ENCODE data around the gene UBE3D. TPM values are rescaled to one million over a fixed set of nuclear protein-coding genes. Genes with fewer than 3 reads are reported as not detected.

Gene UBE3D
- total RNA-seq, 1 experiment from 2014 or later: 5.5 TPM

DNA sequence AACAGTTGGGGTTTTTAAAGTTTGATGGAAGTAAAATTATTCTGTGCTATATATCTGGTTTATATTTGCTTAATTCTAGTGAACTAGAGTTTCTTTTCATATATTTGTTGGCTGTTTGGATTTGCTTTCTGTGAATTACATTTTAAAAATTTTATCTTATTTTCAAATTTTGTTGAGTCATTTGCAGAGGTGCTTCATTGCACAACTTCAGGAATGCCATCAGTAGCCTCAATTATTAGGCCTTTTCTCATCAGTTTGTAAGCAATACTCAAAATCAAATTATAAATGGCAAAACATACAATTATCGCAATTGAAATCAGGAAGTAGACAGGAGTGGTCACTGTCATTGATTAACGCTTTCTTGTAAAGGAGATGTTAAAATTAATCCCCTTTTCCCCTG is 96.9 kb downstream of the UBE3D start:
- no peak overlapping the region for H2AFZ ChIP-seq
- CTCF ChIA-PET: no interaction called here
- no peaks in the 10 kb centered on the region for H3K27me3 ChIP-seq (ENCODE audit: insufficient read depth, low read depth)
- H3K4me2 ChIP-seq: no peak overlapping the region
- intact Hi-C loops (cut with micrococcal nuclease; ENCODE audit: unreplicated experiment): no loop called here
- no peaks in the 10 kb centered on the region for H3K79me2 ChIP-seq (ENCODE audit: low read depth)
- TF ChIP-seq, protein P1, sequence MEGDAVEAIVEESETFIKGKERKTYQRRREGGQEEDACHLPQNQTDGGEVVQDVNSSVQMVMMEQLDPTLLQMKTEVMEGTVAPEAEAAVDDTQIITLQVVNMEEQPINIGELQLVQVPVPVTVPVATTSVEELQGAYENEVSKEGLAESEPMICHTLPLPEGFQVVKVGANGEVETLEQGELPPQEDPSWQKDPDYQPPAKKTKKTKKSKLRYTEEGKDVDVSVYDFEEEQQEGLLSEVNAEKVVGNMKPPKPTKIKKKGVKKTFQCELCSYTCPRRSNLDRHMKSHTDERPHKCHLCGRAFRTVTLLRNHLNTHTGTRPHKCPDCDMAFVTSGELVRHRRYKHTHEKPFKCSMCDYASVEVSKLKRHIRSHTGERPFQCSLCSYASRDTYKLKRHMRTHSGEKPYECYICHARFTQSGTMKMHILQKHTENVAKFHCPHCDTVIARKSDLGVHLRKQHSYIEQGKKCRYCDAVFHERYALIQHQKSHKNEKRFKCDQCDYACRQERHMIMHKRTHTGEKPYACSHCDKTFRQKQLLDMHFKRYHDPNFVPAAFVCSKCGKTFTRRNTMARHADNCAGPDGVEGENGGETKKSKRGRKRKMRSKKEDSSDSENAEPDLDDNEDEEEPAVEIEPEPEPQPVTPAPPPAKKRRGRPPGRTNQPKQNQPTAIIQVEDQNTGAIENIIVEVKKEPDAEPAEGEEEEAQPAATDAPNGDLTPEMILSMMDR (conservative IDR thresholded peaks at IDR 0.05): no peak
- no peak for TF ChIP-seq EZH2 (IDR thresholded peaks at IDR 0.05; ENCODE audit: low read depth)
- H3K9me2 ChIP-seq (ENCODE audit: insufficient read depth): no peaks in the 10 kb centered on the region
- no peak overlapping the region for H3K4me3 ChIP-seq
- H3K9me3 ChIP-seq (ENCODE audit: insufficient read depth, low read depth): no peaks in the 10 kb centered on the region
- H3F3A ChIP-seq (ENCODE audit: insufficient read depth, low read depth): no peaks in the 10 kb centered on the region
- no peak for DNase-seq
- no peaks in the 10 kb centered on the region for H4K20me1 ChIP-seq (ENCODE audit: insufficient read depth)
- no peak overlapping the region for H3K27ac ChIP-seq
- no peaks in the 10 kb centered on the region for H3K4me1 ChIP-seq (replicated peaks; ENCODE audit: insufficient read depth)
- no peaks in the 10 kb centered on the region for H3K36me3 ChIP-seq (ENCODE audit: low read depth)
- no TSS peak for BruUV-seq (replicated peaks)
- POLR2A ChIA-PET (ENCODE audit: unreplicated experiment): no interaction called here

DNA sequence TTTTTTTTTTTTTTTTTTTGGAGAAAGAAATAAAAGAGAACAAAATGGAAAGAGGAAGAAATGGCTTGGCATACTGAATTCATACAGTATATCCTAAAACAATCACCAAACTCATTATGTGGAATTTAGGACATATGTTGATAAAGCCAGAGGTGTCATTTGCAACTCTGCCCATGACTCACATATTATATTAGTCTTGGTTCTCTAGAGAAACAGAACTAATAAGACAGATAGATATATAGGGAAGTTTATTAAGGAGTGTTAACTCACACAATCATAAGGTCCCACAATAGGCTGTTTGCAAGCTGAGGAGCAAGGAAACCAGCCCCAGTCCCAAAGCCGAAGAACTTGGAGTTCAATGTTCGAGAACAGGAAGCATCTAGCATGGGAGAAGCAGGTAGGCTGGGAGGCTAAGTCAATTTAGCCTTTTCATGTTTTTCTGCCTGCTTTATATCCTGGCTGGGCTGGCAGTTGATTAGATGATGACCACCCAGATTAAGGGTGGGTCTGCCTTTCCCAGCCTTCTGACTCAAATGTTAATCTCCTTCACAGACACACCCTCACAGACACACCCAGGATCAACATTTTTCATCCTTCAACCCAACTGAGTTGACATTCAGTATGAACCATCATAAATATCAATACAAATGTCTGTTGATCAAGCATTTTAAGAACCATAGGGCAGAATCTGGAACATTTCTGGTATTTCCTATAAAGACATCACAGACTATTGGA is 102.3 kb downstream of the UBE3D start:
- BruUV-seq (replicated peaks): no TSS peak
- no peak overlapping the region for H3K4me3 ChIP-seq
- TF ChIP-seq EZH2 (IDR thresholded peaks at IDR 0.05; ENCODE audit: low read depth): no peak
- TF ChIP-seq, protein P1 (conservative IDR thresholded peaks at IDR 0.05): no peak
- H3K27ac ChIP-seq: no peak overlapping the region
- H3F3A ChIP-seq (ENCODE audit: insufficient read depth, low read depth): no peaks in the 10 kb centered on the region
- no peaks in the 10 kb centered on the region for H4K20me1 ChIP-seq (ENCODE audit: insufficient read depth)
- POLR2A ChIA-PET (ENCODE audit: unreplicated experiment): interaction anchor here (0.9 kb wide), 1 partner anchor 291 kb away, joined by 7 read pairs; no protein-coding TSS in a partner anchor
- no peaks in the 10 kb centered on the region for H3K36me3 ChIP-seq (ENCODE audit: low read depth)
- H3K9me3 ChIP-seq (ENCODE audit: insufficient read depth, low read depth): no peaks in the 10 kb centered on the region
- H3K4me2 ChIP-seq: no peak overlapping the region
- no peaks in the 10 kb centered on the region for H3K27me3 ChIP-seq (ENCODE audit: insufficient read depth, low read depth)
- DNase-seq: no peak
- H3K79me2 ChIP-seq (ENCODE audit: low read depth): no peaks in the 10 kb centered on the region
- CTCF ChIA-PET: no interaction called here
- intact Hi-C loops (cut with micrococcal nuclease; ENCODE audit: unreplicated experiment): no loop called here
- H3K4me1 ChIP-seq (replicated peaks; ENCODE audit: insufficient read depth): no peaks in the 10 kb centered on the region
- no peaks in the 10 kb centered on the region for H3K9me2 ChIP-seq (ENCODE audit: insufficient read depth)
- no peak overlapping the region for H2AFZ ChIP-seq

DNA sequence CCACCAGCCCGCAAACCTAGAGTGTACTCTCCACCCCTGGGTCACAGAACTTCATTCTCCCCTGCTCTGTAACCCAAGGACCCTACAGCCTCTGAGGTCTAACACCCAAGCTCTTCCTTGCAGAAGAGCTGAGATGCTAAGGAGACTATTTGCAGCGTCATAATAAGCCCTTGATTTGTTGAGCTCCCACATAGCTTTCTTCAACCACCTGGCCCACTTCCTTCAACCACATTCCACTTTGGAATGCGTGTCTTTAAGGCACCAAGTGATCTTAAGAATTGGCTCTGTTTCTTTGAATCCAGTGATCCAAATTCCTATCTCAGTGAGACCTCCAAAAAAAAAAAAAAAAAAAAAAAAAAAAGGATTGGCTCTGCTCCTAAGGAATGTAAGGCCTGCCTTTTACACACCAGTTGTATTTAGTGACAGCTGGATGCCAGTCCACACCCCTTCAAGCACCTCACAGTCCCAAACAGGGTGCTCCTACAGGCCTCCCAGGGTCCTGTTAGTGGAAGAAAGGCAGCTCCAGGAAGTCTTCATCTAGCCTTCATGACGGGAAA is 106.2 kb downstream of the UBE3D start:
- H3K36me3 ChIP-seq (ENCODE audit: low read depth): no peaks in the 10 kb centered on the region
- H2AFZ ChIP-seq: no peak overlapping the region
- no peaks in the 10 kb centered on the region for H3F3A ChIP-seq (ENCODE audit: insufficient read depth, low read depth)
- no peak overlapping the region for H3K4me3 ChIP-seq
- DNase-seq: no peak
- BruUV-seq (replicated peaks): no TSS peak
- POLR2A ChIA-PET (ENCODE audit: unreplicated experiment): no interaction called here
- no peaks in the 10 kb centered on the region for H4K20me1 ChIP-seq (ENCODE audit: insufficient read depth)
- intact Hi-C loops (cut with micrococcal nuclease; ENCODE audit: unreplicated experiment): no loop called here
- H3K9me2 ChIP-seq (ENCODE audit: insufficient read depth): no peaks in the 10 kb centered on the region
- CTCF ChIA-PET: no interaction called here
- H3K79me2 ChIP-seq (ENCODE audit: low read depth): no peaks in the 10 kb centered on the region
- H3K4me2 ChIP-seq: no peak overlapping the region
- no peaks in the 10 kb centered on the region for H3K4me1 ChIP-seq (replicated peaks; ENCODE audit: insufficient read depth)
- no peaks in the 10 kb centered on the region for H3K9me3 ChIP-seq (ENCODE audit: insufficient read depth, low read depth)
- no peaks in the 10 kb centered on the region for H3K27me3 ChIP-seq (ENCODE audit: insufficient read depth, low read depth)
- TF ChIP-seq, protein P1 (conservative IDR thresholded peaks at IDR 0.05): no peak
- TF ChIP-seq EZH2 (IDR thresholded peaks at IDR 0.05; ENCODE audit: low read depth): no peak
- H3K27ac ChIP-seq: no peak overlapping the region
